Measurements from ENCODE around the gene PCDHAC2.

DNA sequence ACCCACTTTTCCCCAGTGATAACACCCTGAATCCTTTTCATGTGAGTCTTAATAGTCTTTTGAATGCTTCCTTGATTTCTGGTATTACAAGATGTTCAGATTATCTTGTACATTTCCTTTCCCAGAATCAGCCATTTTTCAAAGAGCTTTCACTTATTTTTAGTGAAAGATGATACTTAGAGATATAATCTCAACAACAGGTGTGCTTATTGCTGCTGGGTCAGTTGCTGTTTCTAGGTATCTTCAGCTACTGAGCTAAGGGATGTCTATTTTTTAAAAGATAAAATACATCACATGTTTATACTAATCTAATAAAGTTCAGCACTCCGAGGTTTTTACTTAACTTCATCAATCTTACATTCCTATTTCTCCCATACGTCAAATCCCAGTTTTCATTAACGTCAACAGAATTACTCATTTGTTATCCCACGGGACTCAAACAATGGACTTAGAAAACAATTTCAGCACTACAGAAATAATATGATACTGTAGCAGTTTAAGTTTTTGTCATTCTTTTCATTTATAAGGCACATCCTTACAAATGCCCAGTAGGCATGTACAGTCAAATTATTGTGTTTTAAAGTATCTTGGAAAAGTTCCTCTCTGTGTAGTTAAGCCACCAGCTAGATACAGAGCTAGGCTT is 31.2 kb upstream of the PCDHAC2 start:
- TF ChIP-seq, protein P1, sequence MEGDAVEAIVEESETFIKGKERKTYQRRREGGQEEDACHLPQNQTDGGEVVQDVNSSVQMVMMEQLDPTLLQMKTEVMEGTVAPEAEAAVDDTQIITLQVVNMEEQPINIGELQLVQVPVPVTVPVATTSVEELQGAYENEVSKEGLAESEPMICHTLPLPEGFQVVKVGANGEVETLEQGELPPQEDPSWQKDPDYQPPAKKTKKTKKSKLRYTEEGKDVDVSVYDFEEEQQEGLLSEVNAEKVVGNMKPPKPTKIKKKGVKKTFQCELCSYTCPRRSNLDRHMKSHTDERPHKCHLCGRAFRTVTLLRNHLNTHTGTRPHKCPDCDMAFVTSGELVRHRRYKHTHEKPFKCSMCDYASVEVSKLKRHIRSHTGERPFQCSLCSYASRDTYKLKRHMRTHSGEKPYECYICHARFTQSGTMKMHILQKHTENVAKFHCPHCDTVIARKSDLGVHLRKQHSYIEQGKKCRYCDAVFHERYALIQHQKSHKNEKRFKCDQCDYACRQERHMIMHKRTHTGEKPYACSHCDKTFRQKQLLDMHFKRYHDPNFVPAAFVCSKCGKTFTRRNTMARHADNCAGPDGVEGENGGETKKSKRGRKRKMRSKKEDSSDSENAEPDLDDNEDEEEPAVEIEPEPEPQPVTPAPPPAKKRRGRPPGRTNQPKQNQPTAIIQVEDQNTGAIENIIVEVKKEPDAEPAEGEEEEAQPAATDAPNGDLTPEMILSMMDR (IDR thresholded peaks at IDR 0.05) = no peak
- TF ChIP-seq POLR2A (IDR thresholded peaks at IDR 0.05) = no peak

All from thyroid gland (tissue), 4 donors.